GM23338 (cell line): ENCODE data around the gene SRSF1.

Source experiments
- EZH2 ChIP-seq: fragments of 200-600 bp; sonication (generic); IDR thresholded peaks from one replicate; pipeline ENCODE4 v1.8.0; 2017; ENCODE audit warnings: antibody characterized with exemption, mild to moderate bottlenecking, low read depth; ENCODE audit not compliant: unreplicated experiment
- EZH2phosphoT487 ChIP-seq: fragments of 200-600 bp; sonication (generic); IDR thresholded peaks from one replicate; pipeline ENCODE4 v1.8.1; 2018; ENCODE audit warnings: antibody characterized with exemption; ENCODE audit not compliant: unreplicated experiment
- JUNB ChIP-seq: IDR thresholded peaks from one replicate; pipeline ENCODE4 v1.6.1; 2016; ENCODE audit warnings: antibody characterized with exemption; ENCODE audit not compliant: unreplicated experiment
- NANOG ChIP-seq: IDR thresholded peaks from 2 replicates; pipeline ENCODE4 v1.6.1; 2016; ENCODE audit warnings: antibody characterized with exemption, borderline replicate concordance
- POLR2AphosphoS5 ChIP-seq: IDR thresholded peaks from 2 replicates; pipeline ENCODE4 v1.6.1; 2016; ENCODE audit warnings: antibody characterized with exemption, low read depth
- ZNF114 ChIP-seq: fragments of 250-450 bp; sonication (Bioruptor Pico); IDR thresholded peaks from 2 replicates; pipeline ENCODE4 v1.5.0; 2020; ENCODE audit warnings: mild to moderate bottlenecking, moderate library complexity
- ZNF331 ChIP-seq: fragments of 250-450 bp; sonication (Bioruptor Pico); IDR thresholded peaks from 2 replicates; pipeline ENCODE4 v1.5.0; 2020; ENCODE audit warnings: low read depth, mild to moderate bottlenecking, moderate library complexity
- TF ChIP-seq, protein P1 (sequence below), 2 experiments: fragments of 200-600 bp in 1 of 2; sonication (generic) in 1 of 2; conservative IDR thresholded peaks; 2 replicates each; pipeline versions ENCODE4 v1.5.1 to v1.6.1; 2016 to 2017; ENCODE audit warnings: antibody characterized with exemption in 2 of 2, low read depth in 2 of 2, mild to moderate bottlenecking in 2 of 2, moderate library complexity in 1 of 2
- TF ChIP-seq, protein P2 (sequence below): IDR thresholded peaks from one replicate; pipeline ENCODE4 v1.6.1; 2018; ENCODE audit warnings: antibody characterized with exemption; ENCODE audit not compliant: unreplicated experiment

DNA sequence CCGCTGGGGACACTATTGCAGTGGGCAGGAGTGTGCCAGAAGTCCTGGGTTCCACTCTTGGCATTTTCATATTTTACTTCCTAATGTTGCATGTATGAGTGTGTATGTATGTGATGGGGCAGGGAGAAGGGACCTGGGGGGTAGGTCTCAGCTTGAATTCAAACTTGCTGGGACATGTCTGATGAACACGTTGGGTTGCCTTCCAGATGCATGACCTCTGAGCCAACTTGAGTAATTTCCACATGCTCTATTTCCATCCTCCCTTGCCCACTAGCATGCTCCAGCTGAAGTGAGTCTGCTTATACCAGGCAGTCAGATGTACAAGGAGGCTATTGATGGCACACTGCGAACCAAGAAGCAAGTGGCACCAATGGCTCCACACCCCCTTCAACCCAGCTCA, 32.9 kb upstream of the SRSF1 start:
- TF ChIP-seq, protein P1, sequence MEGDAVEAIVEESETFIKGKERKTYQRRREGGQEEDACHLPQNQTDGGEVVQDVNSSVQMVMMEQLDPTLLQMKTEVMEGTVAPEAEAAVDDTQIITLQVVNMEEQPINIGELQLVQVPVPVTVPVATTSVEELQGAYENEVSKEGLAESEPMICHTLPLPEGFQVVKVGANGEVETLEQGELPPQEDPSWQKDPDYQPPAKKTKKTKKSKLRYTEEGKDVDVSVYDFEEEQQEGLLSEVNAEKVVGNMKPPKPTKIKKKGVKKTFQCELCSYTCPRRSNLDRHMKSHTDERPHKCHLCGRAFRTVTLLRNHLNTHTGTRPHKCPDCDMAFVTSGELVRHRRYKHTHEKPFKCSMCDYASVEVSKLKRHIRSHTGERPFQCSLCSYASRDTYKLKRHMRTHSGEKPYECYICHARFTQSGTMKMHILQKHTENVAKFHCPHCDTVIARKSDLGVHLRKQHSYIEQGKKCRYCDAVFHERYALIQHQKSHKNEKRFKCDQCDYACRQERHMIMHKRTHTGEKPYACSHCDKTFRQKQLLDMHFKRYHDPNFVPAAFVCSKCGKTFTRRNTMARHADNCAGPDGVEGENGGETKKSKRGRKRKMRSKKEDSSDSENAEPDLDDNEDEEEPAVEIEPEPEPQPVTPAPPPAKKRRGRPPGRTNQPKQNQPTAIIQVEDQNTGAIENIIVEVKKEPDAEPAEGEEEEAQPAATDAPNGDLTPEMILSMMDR (conservative IDR thresholded peaks at IDR 0.05; ENCODE audit: low read depth in 2 of 2): no peak
- TF ChIP-seq EZH2phosphoT487: no peak
- TF ChIP-seq, protein P2, sequence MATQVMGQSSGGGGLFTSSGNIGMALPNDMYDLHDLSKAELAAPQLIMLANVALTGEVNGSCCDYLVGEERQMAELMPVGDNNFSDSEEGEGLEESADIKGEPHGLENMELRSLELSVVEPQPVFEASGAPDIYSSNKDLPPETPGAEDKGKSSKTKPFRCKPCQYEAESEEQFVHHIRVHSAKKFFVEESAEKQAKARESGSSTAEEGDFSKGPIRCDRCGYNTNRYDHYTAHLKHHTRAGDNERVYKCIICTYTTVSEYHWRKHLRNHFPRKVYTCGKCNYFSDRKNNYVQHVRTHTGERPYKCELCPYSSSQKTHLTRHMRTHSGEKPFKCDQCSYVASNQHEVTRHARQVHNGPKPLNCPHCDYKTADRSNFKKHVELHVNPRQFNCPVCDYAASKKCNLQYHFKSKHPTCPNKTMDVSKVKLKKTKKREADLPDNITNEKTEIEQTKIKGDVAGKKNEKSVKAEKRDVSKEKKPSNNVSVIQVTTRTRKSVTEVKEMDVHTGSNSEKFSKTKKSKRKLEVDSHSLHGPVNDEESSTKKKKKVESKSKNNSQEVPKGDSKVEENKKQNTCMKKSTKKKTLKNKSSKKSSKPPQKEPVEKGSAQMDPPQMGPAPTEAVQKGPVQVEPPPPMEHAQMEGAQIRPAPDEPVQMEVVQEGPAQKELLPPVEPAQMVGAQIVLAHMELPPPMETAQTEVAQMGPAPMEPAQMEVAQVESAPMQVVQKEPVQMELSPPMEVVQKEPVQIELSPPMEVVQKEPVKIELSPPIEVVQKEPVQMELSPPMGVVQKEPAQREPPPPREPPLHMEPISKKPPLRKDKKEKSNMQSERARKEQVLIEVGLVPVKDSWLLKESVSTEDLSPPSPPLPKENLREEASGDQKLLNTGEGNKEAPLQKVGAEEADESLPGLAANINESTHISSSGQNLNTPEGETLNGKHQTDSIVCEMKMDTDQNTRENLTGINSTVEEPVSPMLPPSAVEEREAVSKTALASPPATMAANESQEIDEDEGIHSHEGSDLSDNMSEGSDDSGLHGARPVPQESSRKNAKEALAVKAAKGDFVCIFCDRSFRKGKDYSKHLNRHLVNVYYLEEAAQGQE: no peak
- TF ChIP-seq ZNF114 (CRISPR knock-in tag): no peak
- no peak for TF ChIP-seq EZH2
- no peak for TF ChIP-seq POLR2AphosphoS5
- no peak for TF ChIP-seq JUNB
- no peak for TF ChIP-seq NANOG
- TF ChIP-seq ZNF331: no peak
